GM12864 (cell line): ENCODE measurements around the gene C11orf87.

ENCODE experiments used
- DNase-seq: peaks from one replicate; pipeline ENCODE4 v3.0.0-alpha.2; 2011; ENCODE audit warnings: low read depth
- H3K4me3 ChIP-seq: 2 replicates; pipeline ENCODE4 v1.5.1; 2011; ENCODE audit warnings: mild to moderate bottlenecking, low read depth, low read length, control low read depth
- CTCF ChIP-seq: IDR thresholded peaks from 2 replicates; pipeline ENCODE4 v1.5.1; 2011; ENCODE audit warnings: low read depth, mild to moderate bottlenecking, moderate library complexity, low read length, control low read depth, inconsistent platforms; ENCODE audit errors: missing control alignments

The C11orf87 gene

DNA sequence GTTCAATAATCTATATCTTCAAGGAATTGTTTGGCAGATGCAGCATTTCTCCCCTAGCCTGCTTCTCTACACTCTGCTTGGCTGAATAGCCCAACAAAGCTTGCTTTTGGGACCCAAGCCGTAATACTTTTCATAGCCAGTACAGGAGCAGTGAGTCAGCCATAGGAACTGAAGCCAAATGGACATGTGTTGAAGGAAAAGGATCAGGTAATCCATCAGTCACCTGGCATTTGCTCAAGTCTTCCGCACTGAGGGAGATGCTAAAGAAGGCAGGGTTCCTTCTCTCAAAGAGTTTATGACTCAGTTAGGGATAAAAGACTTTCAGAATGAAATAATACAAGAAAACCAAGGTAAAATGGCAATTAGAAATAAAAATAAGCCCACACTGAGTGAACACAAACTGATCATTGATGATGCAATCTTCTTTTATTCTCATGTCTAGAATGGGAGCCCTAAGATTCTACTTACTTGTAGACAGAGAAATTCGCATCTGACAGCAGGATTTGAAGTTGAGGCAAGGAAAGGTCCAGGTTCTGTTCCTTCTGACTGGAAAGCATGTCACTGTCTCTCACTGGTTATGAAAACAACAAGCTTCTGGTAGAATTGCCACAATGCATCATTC is 13.2 kb downstream of the C11orf87 start:
- H3K4me3 ChIP-seq = no peak overlapping the region
- TF ChIP-seq CTCF = no peak
- no peak for DNase-seq

DNA sequence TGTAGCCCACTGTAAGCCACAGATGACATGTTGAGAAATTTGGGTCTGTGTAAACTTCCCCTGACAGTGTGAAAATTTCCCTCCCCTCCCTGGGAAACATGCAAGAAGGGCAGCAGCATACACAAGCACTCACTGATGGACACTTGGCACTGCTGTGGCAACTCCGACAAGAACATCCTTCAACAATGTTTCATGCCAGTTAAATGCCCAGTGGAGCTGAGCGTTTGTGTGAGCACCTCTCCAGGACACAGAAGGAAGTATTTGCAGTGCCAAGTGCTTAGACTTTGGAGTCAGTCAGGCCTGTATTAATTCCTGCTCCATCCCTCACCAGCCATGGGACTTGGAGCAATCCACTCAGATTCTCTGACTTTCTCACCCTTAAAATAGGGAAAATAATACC is 17.7 kb downstream of the C11orf87 start:
- no peak for DNase-seq
- TF ChIP-seq CTCF = no peak
- H3K4me3 ChIP-seq = no peak overlapping the region

DNA sequence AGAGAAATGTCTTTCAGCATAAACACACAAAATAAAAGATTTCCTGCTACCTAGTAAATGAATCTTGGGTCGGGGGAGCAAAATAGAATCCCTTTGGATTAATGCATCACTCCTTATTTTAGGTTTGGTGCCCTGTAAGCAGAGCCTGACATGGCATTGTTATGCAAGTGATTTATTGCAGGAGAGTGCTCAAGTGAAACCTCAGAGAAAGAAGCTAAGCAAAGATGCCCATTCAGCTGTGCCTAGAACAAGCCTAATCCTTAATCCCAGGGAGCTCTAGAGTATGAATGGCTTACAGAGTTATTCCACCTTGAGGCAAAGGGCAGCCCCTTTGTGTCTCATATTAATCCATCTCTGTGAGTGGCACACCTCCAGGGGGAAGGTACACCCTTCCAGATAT is 21.1 kb downstream of the C11orf87 start:
- H3K4me3 ChIP-seq = no peak overlapping the region
- no peak for DNase-seq
- TF ChIP-seq CTCF = no peak

DNA sequence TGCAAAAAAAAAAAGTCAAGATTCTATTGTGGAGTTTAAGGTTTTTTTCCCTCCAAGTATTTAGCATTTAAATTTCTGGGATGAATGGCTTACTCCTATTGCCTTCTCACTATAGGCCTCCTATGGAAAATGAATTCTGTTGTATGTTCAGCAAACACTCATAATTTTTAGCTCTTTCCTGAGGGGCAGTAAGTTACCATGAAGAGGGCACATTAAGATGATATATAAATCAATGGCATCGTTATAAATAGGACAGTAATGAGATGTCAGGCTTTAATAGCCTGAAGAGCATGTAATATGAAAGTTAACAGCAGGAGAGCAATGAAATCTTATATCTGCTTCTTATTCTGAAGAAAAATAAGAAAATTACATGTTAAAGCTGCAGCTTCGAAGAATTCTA is 32.9 kb downstream of the C11orf87 start:
- no peak overlapping the region for H3K4me3 ChIP-seq
- DNase-seq = no peak
- no peak for TF ChIP-seq CTCF
